ENCODE data around the gene PCDH7.

The PCDH7 gene

DNA sequence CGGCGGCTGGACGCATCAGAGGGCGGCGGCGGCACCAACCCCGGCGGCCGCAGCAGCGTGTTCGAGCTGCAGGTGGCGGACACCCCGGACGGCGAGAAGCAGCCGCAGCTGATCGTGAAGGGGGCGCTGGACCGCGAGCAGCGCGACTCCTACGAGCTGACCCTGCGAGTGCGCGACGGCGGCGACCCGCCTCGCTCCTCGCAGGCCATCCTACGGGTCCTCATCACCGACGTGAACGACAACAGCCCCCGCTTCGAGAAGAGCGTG is 1.9 kb downstream of the PCDH7 start:
- no peak overlapping the region for H3K4me3 ChIP-seq (ENCODE audit: low read depth, low read length)
- TF ChIP-seq, protein P1, sequence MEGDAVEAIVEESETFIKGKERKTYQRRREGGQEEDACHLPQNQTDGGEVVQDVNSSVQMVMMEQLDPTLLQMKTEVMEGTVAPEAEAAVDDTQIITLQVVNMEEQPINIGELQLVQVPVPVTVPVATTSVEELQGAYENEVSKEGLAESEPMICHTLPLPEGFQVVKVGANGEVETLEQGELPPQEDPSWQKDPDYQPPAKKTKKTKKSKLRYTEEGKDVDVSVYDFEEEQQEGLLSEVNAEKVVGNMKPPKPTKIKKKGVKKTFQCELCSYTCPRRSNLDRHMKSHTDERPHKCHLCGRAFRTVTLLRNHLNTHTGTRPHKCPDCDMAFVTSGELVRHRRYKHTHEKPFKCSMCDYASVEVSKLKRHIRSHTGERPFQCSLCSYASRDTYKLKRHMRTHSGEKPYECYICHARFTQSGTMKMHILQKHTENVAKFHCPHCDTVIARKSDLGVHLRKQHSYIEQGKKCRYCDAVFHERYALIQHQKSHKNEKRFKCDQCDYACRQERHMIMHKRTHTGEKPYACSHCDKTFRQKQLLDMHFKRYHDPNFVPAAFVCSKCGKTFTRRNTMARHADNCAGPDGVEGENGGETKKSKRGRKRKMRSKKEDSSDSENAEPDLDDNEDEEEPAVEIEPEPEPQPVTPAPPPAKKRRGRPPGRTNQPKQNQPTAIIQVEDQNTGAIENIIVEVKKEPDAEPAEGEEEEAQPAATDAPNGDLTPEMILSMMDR (IDR thresholded peaks at IDR 0.05; ENCODE audit: low read depth, low read length) = no peak

DNA sequence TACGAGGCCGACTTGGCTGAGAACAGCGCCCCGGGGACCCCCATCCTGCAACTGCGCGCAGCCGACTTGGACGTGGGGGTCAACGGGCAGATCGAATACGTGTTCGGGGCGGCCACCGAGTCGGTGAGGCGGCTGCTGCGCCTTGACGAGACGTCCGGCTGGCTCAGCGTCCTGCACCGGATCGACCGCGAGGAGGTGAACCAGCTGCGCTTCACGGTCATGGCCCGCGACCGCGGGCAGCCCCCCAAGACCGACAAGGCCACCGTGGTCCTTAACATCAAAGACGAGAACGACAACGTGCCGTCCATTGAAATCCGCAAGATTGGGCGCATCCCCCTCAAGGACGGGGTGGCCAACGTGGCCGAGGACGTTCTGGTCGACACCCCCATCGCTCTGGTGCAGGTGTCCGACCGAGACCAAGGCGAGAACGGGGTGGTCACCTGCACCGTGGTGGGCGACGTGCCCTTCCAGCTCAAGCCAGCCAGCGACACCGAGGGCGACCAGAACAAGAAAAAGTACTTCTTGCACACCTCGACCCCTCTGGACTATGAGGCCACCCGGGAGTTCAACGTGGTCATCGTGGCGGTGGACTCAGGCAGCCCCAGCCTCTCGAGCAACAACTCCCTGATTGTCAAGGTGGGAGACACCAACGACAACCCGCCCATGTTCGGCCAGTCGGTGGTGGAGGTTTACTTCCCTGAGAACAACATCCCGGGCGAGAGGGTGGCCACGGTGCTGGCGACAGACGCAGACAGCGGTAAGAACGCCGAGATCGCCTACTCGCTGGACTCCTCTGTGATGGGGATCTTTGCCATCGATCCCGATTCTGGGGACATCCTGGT is 2.4 kb downstream of the PCDH7 start:
- no peak overlapping the region for H3K4me3 ChIP-seq (ENCODE audit: low read depth, low read length)
- TF ChIP-seq, protein P1 (IDR thresholded peaks at IDR 0.05; ENCODE audit: low read depth, low read length) = no peak

DNA sequence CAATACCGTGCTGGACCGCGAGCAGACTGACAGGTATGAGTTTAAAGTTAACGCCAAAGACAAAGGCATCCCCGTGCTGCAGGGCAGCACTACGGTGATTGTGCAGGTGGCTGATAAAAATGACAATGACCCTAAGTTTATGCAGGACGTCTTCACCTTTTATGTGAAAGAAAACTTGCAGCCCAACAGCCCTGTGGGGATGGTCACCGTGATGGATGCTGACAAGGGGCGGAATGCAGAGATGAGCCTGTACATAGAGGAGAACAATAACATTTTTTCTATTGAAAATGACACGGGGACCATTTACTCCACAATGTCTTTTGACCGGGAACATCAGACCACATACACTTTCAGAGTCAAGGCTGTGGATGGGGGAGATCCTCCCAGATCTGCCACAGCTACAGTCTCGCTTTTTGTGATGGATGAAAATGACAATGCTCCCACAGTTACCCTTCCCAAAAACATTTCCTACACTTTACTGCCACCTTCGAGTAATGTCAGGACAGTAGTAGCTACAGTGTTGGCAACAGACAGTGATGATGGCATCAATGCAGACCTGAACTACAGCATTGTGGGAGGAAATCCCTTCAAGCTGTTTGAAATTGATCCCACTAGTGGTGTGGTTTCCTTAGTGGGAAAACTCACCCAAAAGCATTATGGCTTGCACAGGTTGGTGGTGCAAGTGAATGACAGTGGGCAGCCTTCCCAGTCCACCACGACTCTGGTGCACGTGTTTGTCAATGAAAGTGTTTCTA is 3.2 kb downstream of the PCDH7 start:
- H3K4me3 ChIP-seq (ENCODE audit: low read depth, low read length) = no peak overlapping the region
- TF ChIP-seq, protein P1 (IDR thresholded peaks at IDR 0.05; ENCODE audit: low read depth, low read length) = no peak

DNA sequence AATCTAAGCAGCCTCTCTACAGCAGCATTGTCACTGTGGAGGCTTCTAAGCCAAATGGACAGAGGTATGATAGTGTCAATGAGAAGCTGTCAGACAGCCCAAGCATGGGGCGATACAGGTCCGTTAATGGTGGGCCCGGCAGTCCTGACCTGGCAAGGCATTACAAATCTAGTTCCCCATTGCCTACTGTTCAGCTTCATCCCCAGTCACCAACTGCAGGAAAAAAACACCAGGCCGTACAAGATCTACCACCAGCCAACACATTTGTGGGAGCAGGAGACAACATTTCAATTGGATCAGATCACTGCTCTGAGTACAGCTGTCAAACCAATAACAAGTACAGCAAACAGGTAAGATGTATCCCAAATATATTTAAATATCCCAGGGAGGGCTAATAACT is 4.1 kb downstream of the PCDH7 start:
- H3K4me3 ChIP-seq (ENCODE audit: low read depth, low read length) = no peak overlapping the region
- TF ChIP-seq, protein P1 (IDR thresholded peaks at IDR 0.05; ENCODE audit: low read depth, low read length) = no peak

DNA sequence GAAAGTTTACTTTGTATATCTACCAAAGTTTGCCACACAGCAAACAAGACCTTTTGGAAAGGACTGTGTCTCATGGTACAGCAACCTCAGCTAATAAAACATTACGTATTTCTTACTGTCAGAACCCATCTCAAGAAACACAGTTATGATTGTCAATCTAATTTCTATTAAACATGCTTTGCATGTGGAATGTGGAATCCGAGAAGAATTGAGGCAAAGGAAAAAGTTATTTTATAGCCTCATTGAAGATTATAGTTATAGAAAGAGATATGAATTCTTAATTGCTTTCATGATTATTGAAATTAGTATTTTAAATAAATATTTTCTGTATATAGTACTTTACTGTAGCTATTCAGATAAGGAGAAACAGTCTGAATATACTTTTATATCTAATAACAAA is 5.4 kb downstream of the PCDH7 start:
- no peak overlapping the region for H3K4me3 ChIP-seq (ENCODE audit: low read depth, low read length)

DNA sequence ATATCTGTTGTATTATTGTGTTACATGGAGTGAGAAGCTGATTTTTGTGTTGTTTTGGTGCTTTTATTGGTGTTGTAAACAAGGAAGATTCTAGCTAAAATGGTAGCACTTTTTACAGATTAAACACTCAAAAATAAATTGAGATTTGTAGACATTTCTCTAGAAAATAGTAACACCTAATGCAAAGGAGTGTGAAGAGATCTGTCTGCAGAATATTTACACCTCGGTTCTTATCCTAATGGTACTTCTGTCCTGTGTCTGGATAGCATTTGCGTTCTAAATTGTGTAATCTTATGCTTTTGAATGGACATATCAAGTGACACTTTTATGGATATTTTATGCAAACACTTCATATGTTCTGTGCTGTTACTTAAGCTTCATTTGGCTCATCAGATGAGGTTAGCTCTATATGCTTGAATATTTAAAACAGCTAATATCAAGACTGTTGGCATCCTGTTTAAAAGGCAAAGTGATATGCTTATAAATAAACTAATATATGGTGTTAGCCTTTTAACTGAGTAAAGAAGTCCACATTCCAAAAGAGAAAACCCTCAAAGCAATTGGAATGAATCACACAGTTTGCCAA is 6.0 kb downstream of the PCDH7 start:
- no peak overlapping the region for H3K4me3 ChIP-seq (ENCODE audit: low read depth, low read length)
- TF ChIP-seq, protein P1 (IDR thresholded peaks at IDR 0.05; ENCODE audit: low read depth, low read length) = no peak

More for the DNA sequence above, 5.4 kb downstream of the PCDH7 start:
- TF ChIP-seq, protein P1 (IDR thresholded peaks at IDR 0.05; ENCODE audit: low read depth, low read length) = no peak

DNA sequence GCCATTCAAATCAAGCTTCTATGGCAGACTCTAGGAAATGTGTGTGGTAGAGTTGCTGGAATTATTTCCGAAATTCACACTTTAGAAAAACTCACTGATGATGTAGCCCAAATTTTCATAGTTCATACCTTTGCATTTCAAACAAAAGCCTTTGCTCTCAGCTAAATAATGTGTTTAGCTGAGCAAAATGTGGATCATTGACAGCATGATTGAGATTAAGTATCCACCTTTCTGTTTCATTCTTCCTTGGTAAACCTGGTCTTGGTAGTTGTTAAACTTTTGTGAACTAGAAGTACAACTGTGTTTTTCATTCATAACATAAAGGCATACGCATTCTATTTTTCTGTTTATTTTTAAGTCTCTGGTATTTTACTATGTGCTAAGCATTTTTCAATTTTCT is 7.2 kb downstream of the PCDH7 start:
- TF ChIP-seq, protein P1 (IDR thresholded peaks at IDR 0.05; ENCODE audit: low read depth, low read length) = no peak
- no peak overlapping the region for H3K4me3 ChIP-seq (ENCODE audit: low read depth, low read length)

Data from WI38 (cell line).